NCI-H2196 (cell line): Measurements from ENCODE around the gene ANO6.

Experiments
- DNase-seq: peaks from one replicate; lab custom pipeline; 2025; ENCODE audit not compliant: unreplicated experiment; lab: John Stamatoyannopoulos, UW

The ANO6 gene

GRCh38 chr12:45212064-45212463 lies 3.8 kb upstream of the ANO6 start:
- DNase-seq: no peak

- DNase-seq: no peak
Observed at GRCh38 chr12:45213107-45213506, 2.8 kb upstream of the ANO6 start.

- DNase-seq: no peak
Observed at GRCh38 chr12:45214071-45214470, 1.8 kb upstream of the ANO6 start.

- no peak for DNase-seq
Observed at GRCh38 chr12:45214749-45215418, 1.0 kb upstream of the ANO6 start.

- DNase-seq: peak; percentile 23
Observed at GRCh38 chr12:45216230-45216982, 511 bp downstream of the ANO6 start.

- DNase-seq: no peak
Observed at GRCh38 chr12:45216983-45217485, 1.1 kb downstream of the ANO6 start.

- DNase-seq: no peak
Observed at GRCh38 chr12:45217846-45218245, 2.0 kb downstream of the ANO6 start.

GRCh38 chr12:45219621-45220020 lies 3.7 kb downstream of the ANO6 start:
- no peak for DNase-seq

- DNase-seq: no peak
Observed at GRCh38 chr12:45220363-45220931, 4.6 kb downstream of the ANO6 start.

- no peak for DNase-seq
Observed at GRCh38 chr12:45220969-45221368, 5.1 kb downstream of the ANO6 start.

- no peak for DNase-seq
Observed at GRCh38 chr12:45223868-45224267, 8.0 kb downstream of the ANO6 start.

GRCh38 chr12:45224311-45224710 lies 8.4 kb downstream of the ANO6 start:
- DNase-seq: no peak

GRCh38 chr12:45226021-45226420 lies 10.1 kb downstream of the ANO6 start:
- no peak for DNase-seq

- no peak for DNase-seq
Observed at GRCh38 chr12:45227316-45228067, 11.6 kb downstream of the ANO6 start.

GRCh38 chr12:45231515-45232145 lies 15.7 kb downstream of the ANO6 start:
- DNase-seq: no peak

GRCh38 chr12:45232146-45232755 lies 16.4 kb downstream of the ANO6 start:
- no peak for DNase-seq

- DNase-seq: no peak
Observed at GRCh38 chr12:45232756-45233372, 17.0 kb downstream of the ANO6 start.

- no peak for DNase-seq
Observed at GRCh38 chr12:45234139-45234865, 18.4 kb downstream of the ANO6 start.
